HFFc6 (cell line): ENCODE data around the gene VCL. TPM values are rescaled to one million over a fixed set of nuclear protein-coding genes. Genes with fewer than 3 reads are reported as not detected.

Experiments used
- DNase-seq: peaks from one replicate; pipeline ENCODE4 v3.0.0-alpha.2; 2018
- H3K27ac Mint-ChIP-seq: 2 replicates; pipeline ENCODE4 v1.8.0; 2020; ENCODE audit warnings: mild to moderate bottlenecking, mixed read lengths
- H3K27me3 Mint-ChIP-seq: 2 replicates; pipeline ENCODE4 v1.8.0; 2021; ENCODE audit warnings: mild to moderate bottlenecking, moderate library complexity, mixed read lengths; ENCODE audit not compliant: insufficient read depth
- H3K36me3 Mint-ChIP-seq: 2 replicates; pipeline ENCODE4 v1.8.0; 2021; ENCODE audit warnings: low read depth, mixed read lengths
- H3K4me1 Mint-ChIP-seq: 2 replicates; pipeline ENCODE4 v1.8.0; 2020; ENCODE audit warnings: low read depth, mixed read lengths
- H3K4me3 Mint-ChIP-seq: 2 replicates; pipeline ENCODE4 v1.8.0; 2020; ENCODE audit warnings: mild to moderate bottlenecking, moderate library complexity, mixed read lengths
- H3K9me3 Mint-ChIP-seq: 2 replicates; pipeline ENCODE4 v1.8.0; 2020; ENCODE audit warnings: mild to moderate bottlenecking, mixed read lengths
- CTCF ChIP-seq: fragments of 200-600 bp; sonication (generic); IDR thresholded peaks from 2 replicates; pipeline ENCODE4 v1.5.0; 2021; ENCODE audit warnings: antibody characterized with exemption, mild to moderate bottlenecking
- total RNA-seq, 6 experiments: library from RNA; stranded (reverse); fragmentation: NEBNext Ultra II Directional; extraction: Animal tissue kit (Norgen Biotek cat#: 25700); gene quantifications; 2 replicates in 1 of 6; 3 replicates in 5 of 6; pipeline ENCODE4 v1.2.3, GENCODE V29; 2021

Gene VCL
- total RNA-seq, 6 experiments from 2014 or later = 366 to 443 (median 406) TPM

GRCh38 chr10:74063256-74063655, 65.3 kb downstream of the VCL start:
- TF ChIP-seq CTCF = no peak
- Mint-ChIP-seq H3K27ac (peak overlapping the region; percentile 4), H3K27me3 (peaks cover 6% of the 10 kb centered on the region), H3K4me1 (peaks cover 59% of the 10 kb centered on the region), H3K36me3 (peaks cover 66% of the 10 kb centered on the region), H3K9me3 (peaks cover 22% of the 10 kb centered on the region), H3K4me3 (no peak overlapping the region)
- DNase-seq = peak; percentile 36

GRCh38 chr10:74067373-74068352, 69.7 kb downstream of the VCL start:
- Mint-ChIP-seq H3K9me3 (peaks cover 18% of the 10 kb centered on the region), H3K27me3 (peaks cover 3% of the 10 kb centered on the region), H3K27ac (peak overlapping the region; percentile 40), H3K4me3 (peak overlapping the region; percentile 32), H3K36me3 (peaks cover 54% of the 10 kb centered on the region), H3K4me1 (peaks cover 74% of the 10 kb centered on the region)
- no peak for TF ChIP-seq CTCF
- DNase-seq = no peak

GRCh38 chr10:74071157-74071556, 73.2 kb downstream of the VCL start:
- TF ChIP-seq CTCF = no peak
- DNase-seq = peak; percentile 81
- Mint-ChIP-seq H3K27me3 (no peaks in the 10 kb centered on the region), H3K27ac (peak overlapping the region; percentile 51), H3K4me1 (peaks cover 90% of the 10 kb centered on the region), H3K9me3 (no peaks in the 10 kb centered on the region), H3K4me3 (peak overlapping the region; percentile 44; the same call in 1 of the 2 replicates), H3K36me3 (peaks cover 65% of the 10 kb centered on the region)

- Mint-ChIP-seq H3K27ac (peak overlapping the region; percentile 52; the same call in 1 of the 2 replicates), H3K4me1 (peaks cover 98% of the 10 kb centered on the region), H3K27me3 (no peaks in the 10 kb centered on the region), H3K4me3 (peak overlapping the region; percentile 34; the same call in 1 of the 2 replicates), H3K36me3 (peaks cover 75% of the 10 kb centered on the region), H3K9me3 (no peaks in the 10 kb centered on the region)
- no peak for DNase-seq
- TF ChIP-seq CTCF = no peak
These were observed 74.6 kb downstream of the VCL start for GRCh38 chr10:74072503-74072902.

GRCh38 chr10:74075906-74076305, 78.0 kb downstream of the VCL start:
- TF ChIP-seq CTCF = no peak
- Mint-ChIP-seq H3K4me1 (peaks cover 98% of the 10 kb centered on the region), H3K9me3 (no peaks in the 10 kb centered on the region), H3K36me3 (peaks cover 66% of the 10 kb centered on the region), H3K27ac (peak overlapping the region; percentile 29; the same call in 1 of the 2 replicates), H3K4me3 (no peak overlapping the region), H3K27me3 (no peaks in the 10 kb centered on the region)
- DNase-seq = no peak
